Subcutaneous adipose tissue (tissue), 4 donors: ENCODE measurements around the gene LRP1. TPM values are rescaled to one million over a fixed set of nuclear protein-coding genes. Genes with fewer than 3 reads are reported as not detected.

ENCODE experiments used
- CTCF ChIP-seq: fragments of 450-650 bp; IDR thresholded peaks from one replicate; pipeline ENCODE4 v1.5.1; 2016; ENCODE audit warnings: low read depth, mild to moderate bottlenecking, control low read depth, antibody characterized with exemption, moderate library complexity
- total RNA-seq, 4 donors: library from RNA; depleted of rRNA; stranded (reverse); fragments of >200 nt; gene quantifications; one replicate each; pipeline ENCODE4 v1.1.0, GENCODE V29; 2016

The LRP1 gene
- total RNA-seq, 4 donors from 2014 or later, result 301 to 814 (median 762) TPM

GRCh38 chr12:57129889-57130288 lies 1.6 kb downstream of the LRP1 start:
- no peak for TF ChIP-seq CTCF

GRCh38 chr12:57130941-57131340 lies 2.7 kb downstream of the LRP1 start:
- TF ChIP-seq CTCF, result no peak

DNA sequence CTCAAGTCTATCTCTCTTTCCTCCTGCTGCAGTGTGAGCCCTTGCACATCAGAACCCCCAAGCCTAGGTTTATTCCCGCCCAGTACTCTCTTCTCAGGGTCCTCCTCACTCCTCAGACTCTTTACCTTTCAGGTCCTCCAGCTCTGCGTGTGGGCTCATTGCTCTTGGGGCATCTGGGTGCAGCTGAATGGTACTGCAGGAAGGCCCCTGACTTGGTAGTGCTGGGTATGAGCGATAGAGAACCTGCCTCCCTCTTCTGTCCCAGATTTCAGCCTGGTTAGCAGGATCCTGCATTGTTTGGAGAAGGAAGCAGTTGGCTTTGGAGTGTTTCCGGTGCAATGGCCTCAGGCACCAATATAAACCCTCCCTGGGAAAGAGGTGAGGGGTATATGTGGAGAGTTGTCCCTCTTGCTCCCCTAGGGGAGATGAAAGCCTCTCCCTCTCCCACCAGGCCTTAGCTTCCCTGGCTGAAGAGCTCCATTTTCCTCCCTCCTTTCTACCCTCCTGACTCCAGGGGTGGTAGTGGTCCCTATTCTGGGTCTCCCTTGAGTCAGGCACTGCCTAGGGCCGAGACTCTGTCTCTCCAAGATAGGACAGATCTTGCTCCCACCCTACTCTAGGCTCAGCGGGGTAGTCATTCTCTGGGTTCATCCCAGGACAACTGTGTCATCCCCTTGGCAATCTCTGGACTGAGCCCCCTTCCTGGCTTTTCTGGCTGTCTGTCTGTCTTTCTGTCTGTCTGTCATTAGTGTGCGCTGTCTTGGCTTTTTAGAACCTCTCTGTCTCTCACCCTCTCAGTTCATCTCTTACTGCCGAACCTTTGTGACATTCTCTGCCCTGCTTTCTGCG lies 3.8 kb downstream of the LRP1 start:
- no peak for TF ChIP-seq CTCF

GRCh38 chr12:57133013-57133569 lies 4.8 kb downstream of the LRP1 start:
- no peak for TF ChIP-seq CTCF

GRCh38 chr12:57133916-57134315 lies 5.6 kb downstream of the LRP1 start:
- no peak for TF ChIP-seq CTCF

DNA sequence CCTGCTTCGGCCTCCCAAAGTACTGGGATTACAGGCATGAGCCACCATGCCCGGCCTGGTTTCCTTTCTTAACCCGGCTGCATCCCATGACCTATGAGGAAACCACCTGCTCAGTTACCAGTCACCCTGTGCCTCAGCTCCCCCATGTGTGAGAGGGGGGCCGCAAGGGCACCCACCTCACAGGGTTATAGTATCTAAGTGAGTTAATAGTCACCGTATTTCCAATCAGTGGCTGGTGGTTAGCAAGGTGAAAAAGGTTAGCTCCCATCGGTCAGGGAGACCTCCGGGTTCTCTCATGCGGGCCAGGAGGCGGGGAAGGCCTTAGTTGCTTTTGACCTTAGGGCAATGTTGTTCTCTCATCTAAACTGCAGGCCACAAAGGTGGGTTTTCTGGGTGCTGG lies 6.7 kb downstream of the LRP1 start:
- no peak for TF ChIP-seq CTCF

- no peak for TF ChIP-seq CTCF
Measured at GRCh38 chr12:57135527-57136326, 7.4 kb downstream of the LRP1 start.
